Natural killer cell (primary cell): ENCODE results near the gene KPNA2. TPM values are rescaled to one million over a fixed set of nuclear protein-coding genes. Genes with fewer than 3 reads are reported as not detected.
"Not testable (repeated sequence)": the region's sequence is repeated elsewhere in the genome, so short reads cannot be mapped to it uniquely, and the experiment has no call there.

ENCODE experiments used
- ATAC-seq, 3 donors: fragments of 150-1000 bp in 2 of 3; fragments of 200-7000 bp in 1 of 3; cut with Tn5 transposase; 1 replicate in 1 of 3; 2 replicates in 2 of 3; pipeline ENCODE4 v1.10.0; 2021; ENCODE audit warnings: mild to moderate bottlenecking in 2 of 3, moderate library complexity in 2 of 3
- DNase-seq, 2 donors: peaks; one replicate each; pipeline versions ENCODE4 v3.0.0 to v3.0.0-alpha.2; 2013 to 2021; ENCODE audit warnings: mixed read lengths in 1 of 2
- H3K27ac ChIP-seq: one replicate; pipeline ENCODE4 v1.5.1; 2013; ENCODE audit warnings: mild to moderate bottlenecking, low read length
- H3K27me3 ChIP-seq: one replicate; pipeline ENCODE4 v1.6.1; 2013; ENCODE audit warnings: low read length; ENCODE audit not compliant: control insufficient read depth, insufficient read depth
- H3K36me3 ChIP-seq: one replicate; pipeline ENCODE4 v1.6.1; 2013; ENCODE audit warnings: low read length; ENCODE audit not compliant: control insufficient read depth, insufficient read depth
- H3K4me1 ChIP-seq: one replicate; pipeline ENCODE4 v1.6.1; 2013; ENCODE audit warnings: low read length; ENCODE audit not compliant: control insufficient read depth, insufficient read depth
- H3K4me3 ChIP-seq: one replicate; pipeline ENCODE4 v1.5.1; 2013; ENCODE audit warnings: low read length
- H3K9me3 ChIP-seq: one replicate; pipeline ENCODE4 v1.6.1; 2013; ENCODE audit warnings: low read length; ENCODE audit not compliant: control insufficient read depth, insufficient read depth
- H3K27ac Mint-ChIP-seq, 2 donors: one replicate each; pipeline ENCODE4 v1.8.0; 2022; ENCODE audit warnings: mild to moderate bottlenecking in 2 of 2, mixed read lengths in 2 of 2, moderate library complexity in 1 of 2
- H3K27me3 Mint-ChIP-seq, 2 donors: one replicate each; pipeline ENCODE4 v1.8.0; 2022; ENCODE audit warnings: low read depth in 2 of 2, mixed read lengths in 2 of 2
- H3K36me3 Mint-ChIP-seq: one replicate; pipeline ENCODE4 v1.8.0; 2022; ENCODE audit warnings: mixed read lengths
- H3K4me1 Mint-ChIP-seq, 2 donors: one replicate each; pipeline ENCODE4 v1.8.0; 2022; ENCODE audit warnings: mixed read lengths in 2 of 2
- H3K4me3 Mint-ChIP-seq: one replicate; pipeline ENCODE4 v1.8.0; 2022; ENCODE audit warnings: mild to moderate bottlenecking, moderate library complexity, mixed read lengths
- H3K9me3 Mint-ChIP-seq, 2 donors: one replicate each; pipeline ENCODE4 v1.8.0; 2022; ENCODE audit warnings: mixed read lengths in 2 of 2
- CTCF ChIP-seq: fragments of 200-600 bp; IDR thresholded peaks from one replicate; pipeline ENCODE4 v1.8.0; 2022; ENCODE audit warnings: antibody characterized with exemption
- WGBS: methylation state at CpG from one replicate; pipeline ENCODE4 v1.1.7; 2013; ENCODE audit warnings: missing lambda C conversion rate; ENCODE audit not compliant: insufficient coverage; 5-methylcytosine and 5-hydroxymethylcytosine counted together
- intact Hi-C: fragments of 100-400 bp; cut with micrococcal nuclease; formaldehyde crosslinking; loops from one replicate; pipeline ENCODE4 v1.14.2; 2022
- total RNA-seq, 4 donors: library from RNA; stranded (reverse); fragments of 120-200 nt in 1 of 4; gene quantifications; one replicate each; pipeline versions ENCODE4 v1.2.3 to v1.2.4, GENCODE V29; 2013 to 2022

Gene KPNA2
- total RNA-seq, 3 donors from 2014 or later (not counting 1 experiment from before 2014, with no cell fraction given): 45.1 to 52.8 (median 49.3) TPM

DNA sequence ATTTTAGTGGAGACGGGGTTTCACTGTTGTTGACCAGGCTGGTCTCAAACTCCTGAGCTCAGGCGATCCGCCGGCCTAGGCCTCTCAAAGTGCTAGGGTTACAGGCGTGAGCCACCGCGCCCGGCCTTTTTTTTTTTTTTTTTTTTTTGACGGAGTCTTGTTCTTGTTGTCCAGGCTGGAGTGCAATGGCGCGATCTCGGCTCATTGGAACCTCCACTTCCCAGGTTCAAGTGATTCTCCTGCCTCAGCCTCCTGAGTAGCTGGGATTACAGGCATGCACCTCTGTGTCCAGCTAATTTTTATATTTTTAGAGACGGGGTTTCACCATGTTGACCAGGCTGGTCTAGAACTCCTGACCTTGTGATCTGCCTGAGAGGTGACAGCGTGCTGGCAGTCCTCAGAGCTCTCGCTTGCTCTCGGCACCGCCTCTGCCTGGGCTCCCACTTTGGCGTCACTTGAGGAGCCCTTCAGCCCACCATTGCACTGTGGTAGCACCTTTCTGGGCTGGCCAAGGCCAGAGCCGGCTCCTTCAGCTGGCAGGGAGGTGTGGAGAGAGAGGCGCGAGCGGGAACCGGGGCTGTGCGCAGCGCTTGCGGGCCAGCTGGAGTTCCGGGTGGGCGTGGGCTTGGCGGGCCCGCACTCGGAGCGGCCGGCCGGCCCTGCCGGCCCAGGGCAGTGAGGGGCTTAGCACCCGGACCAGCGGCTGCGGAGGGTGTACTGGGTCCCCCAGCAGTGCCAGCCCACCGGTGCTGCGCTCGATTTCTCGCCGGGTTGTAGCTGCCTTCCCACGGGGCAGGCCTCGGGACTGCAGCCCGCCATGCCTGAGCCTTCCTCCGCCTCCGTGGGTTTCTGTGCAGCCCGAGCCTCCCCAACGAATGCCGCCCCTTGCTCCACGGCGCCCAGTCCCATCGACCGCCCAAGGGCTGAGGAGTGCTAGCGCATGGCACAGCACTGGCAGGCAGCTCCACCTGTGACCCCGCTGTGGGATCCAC lies 16.1 kb downstream of the KPNA2 start:
- H3K27ac Mint-ChIP-seq, intact Hi-C loops: not testable (repeated sequence)
- WGBS: 97% methylated on average over 57 of the region's 57 CpGs

GRCh38 chr17:68052810-68053209 lies 17.3 kb downstream of the KPNA2 start:
- Mint-ChIP-seq H3K4me1 (peaks cover 0 to 7% of the 10 kb centered on the region in 2 donors), H3K27me3 (no peaks in the 10 kb centered on the region), H3K36me3 (no peaks in the 10 kb centered on the region), H3K4me3 (no peak overlapping the region), H3K27ac (no peak overlapping the region), H3K9me3 (no peaks in the 10 kb centered on the region)
- ATAC-seq (no peak), DNase-seq (no peak)
- H3K27ac ChIP-seq: no peak overlapping the region
- H3K36me3 ChIP-seq: no peaks in the 10 kb centered on the region
- H3K4me1 ChIP-seq: no peaks in the 10 kb centered on the region
- WGBS: 95% methylated on average over 14 of the region's 14 CpGs
- H3K9me3 ChIP-seq: no peaks in the 10 kb centered on the region
- H3K27me3 ChIP-seq: no peaks in the 10 kb centered on the region
- no peak overlapping the region for H3K4me3 ChIP-seq
- intact Hi-C loops: no loop called here
- no peak for TF ChIP-seq CTCF

More for the DNA sequence above, 16.1 kb downstream of the KPNA2 start:
- not testable (repeated sequence) for H3K36me3 Mint-ChIP-seq, H3K4me3 ChIP-seq, H3K4me1 ChIP-seq, H3K27me3 Mint-ChIP-seq, H3K36me3 ChIP-seq, H3K4me3 Mint-ChIP-seq, H3K9me3 Mint-ChIP-seq, H3K27ac ChIP-seq, H3K27me3 ChIP-seq, DNase-seq, ATAC-seq, H3K9me3 ChIP-seq, H3K4me1 Mint-ChIP-seq

DNA sequence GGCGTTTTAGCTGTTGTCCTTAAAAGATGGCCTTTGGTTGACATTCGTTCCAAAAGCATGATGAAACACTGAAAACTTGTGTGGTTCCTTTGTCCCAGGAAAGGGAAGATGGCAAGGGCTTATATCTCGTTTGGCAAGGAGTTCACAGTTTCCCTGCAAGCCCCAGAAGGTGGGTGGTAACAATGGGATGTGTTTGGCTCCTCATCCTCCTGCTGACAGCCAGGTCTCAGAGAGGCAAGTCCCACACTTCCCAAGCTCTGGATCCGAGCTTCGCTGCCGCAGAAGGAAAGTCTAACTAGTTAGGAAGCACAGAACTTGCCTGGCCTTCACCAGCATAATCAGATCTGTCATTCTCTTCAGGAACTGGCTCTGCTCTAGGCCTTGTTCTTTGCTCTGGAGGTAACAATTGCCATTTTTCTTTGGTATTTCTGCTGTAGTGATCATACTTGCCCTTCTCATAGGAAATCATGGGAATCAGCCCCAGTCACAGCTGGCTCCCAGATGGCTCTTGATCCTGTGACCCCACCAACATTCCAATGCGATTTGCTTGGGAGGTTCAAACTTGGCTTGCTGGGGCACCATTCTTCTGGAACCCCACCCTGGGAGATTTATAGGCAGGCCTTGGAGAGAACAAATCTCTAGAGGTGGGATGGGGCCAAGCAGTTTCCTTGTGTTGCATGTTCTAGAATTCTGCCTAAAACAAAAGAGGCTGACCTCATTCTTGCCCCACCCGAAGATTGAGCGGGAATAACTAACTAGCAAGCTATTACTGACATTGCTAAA lies 17.9 kb downstream of the KPNA2 start:
- 90% methylated on average over 8 of the region's 9 CpGs for WGBS

More for the DNA sequence above, 17.9 kb downstream of the KPNA2 start:
- no peaks in the 10 kb centered on the region for H3K27me3 ChIP-seq
- Mint-ChIP-seq H3K4me1 (peaks cover 0 to 7% of the 10 kb centered on the region in 2 donors), H3K4me3 (no peak overlapping the region), H3K9me3 (no peaks in the 10 kb centered on the region), H3K36me3 (no peaks in the 10 kb centered on the region), H3K27ac (no peak overlapping the region), H3K27me3 (no peaks in the 10 kb centered on the region)
- no peak for TF ChIP-seq CTCF
- ATAC-seq: no peak
- H3K36me3 ChIP-seq: no peaks in the 10 kb centered on the region
- intact Hi-C loops: no loop called here
- H3K4me1 ChIP-seq: no peaks in the 10 kb centered on the region
- H3K27ac ChIP-seq: no peak overlapping the region
- no peak for DNase-seq
- H3K9me3 ChIP-seq: no peaks in the 10 kb centered on the region
- no peak overlapping the region for H3K4me3 ChIP-seq
